ENCODE results near the gene RASIP1.

- no peak for TF ChIP-seq POLR2AphosphoS5 (IDR thresholded peaks at IDR 0.05; ENCODE audit: low read depth, low read length)
- no peak for TF ChIP-seq POLR2A (IDR thresholded peaks at IDR 0.05; ENCODE audit: low read depth, low read length)
Observed at GRCh38 chr19:48746738-48747575, 6.5 kb upstream of the RASIP1 start, which contains the start of gene IZUMO1.

All from GM12892 (cell line).